ENCODE results near the gene EMILIN1.
A peak's percentile ranks its signal among the peaks of the same experiment; 100 is the strongest.

DNA sequence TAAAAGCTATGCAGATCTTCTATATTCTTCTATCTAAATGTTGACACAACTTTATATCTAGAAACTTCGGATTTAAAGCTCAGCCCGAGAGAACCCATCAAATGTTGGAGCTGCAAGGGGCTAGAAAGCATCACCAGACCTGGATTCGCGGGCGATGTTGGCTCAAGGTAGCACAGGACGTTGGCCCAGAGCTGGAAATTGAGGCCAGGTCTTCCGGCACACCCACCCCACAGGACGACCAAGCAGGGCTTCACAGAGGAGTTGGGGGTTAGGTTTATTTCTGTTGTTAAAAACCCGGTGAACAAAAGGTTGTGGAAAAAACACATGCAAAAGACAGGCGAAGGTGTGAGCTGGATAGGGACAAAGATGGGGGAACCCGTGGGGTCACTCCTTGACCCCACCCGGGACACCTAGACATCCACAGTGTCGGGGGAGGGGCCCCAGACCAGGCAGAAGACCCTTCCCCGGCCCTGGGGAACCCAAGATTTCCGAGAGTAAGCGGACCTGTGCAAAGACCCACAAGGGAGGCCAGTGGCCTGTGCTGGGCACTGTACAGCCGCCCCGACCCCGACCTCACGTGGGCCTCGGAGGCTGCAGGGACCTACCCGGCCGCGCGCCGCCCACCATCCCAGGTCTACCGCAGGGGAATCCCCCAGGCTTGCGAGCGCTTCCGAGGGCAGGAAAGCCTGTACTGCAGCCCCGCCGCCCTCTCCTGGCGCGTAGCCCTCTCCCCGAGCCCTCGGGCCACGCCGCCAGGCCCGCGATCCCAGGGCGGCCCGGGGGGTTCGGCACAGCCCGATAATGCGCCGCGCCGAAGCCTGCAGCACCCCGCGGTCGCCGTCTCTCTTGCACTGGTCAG, 28.8 kb upstream of the EMILIN1 start:
- TF ChIP-seq POLR2AphosphoS5 (IDR thresholded peaks at IDR 0.05; ENCODE audit: low read depth) (0 out of 2 replicates have a peak, but pooled peaks have one; percentile 7), EZH2 (IDR thresholded peaks at IDR 0.05; ENCODE audit: low read depth, unreplicated experiment) (no peak), CREB1 (CRISPR knock-in tag; IDR thresholded peaks at IDR 0.05; ENCODE audit: low read depth) (no peak)
- TF ChIP-seq, protein P1, sequence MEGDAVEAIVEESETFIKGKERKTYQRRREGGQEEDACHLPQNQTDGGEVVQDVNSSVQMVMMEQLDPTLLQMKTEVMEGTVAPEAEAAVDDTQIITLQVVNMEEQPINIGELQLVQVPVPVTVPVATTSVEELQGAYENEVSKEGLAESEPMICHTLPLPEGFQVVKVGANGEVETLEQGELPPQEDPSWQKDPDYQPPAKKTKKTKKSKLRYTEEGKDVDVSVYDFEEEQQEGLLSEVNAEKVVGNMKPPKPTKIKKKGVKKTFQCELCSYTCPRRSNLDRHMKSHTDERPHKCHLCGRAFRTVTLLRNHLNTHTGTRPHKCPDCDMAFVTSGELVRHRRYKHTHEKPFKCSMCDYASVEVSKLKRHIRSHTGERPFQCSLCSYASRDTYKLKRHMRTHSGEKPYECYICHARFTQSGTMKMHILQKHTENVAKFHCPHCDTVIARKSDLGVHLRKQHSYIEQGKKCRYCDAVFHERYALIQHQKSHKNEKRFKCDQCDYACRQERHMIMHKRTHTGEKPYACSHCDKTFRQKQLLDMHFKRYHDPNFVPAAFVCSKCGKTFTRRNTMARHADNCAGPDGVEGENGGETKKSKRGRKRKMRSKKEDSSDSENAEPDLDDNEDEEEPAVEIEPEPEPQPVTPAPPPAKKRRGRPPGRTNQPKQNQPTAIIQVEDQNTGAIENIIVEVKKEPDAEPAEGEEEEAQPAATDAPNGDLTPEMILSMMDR (conservative IDR thresholded peaks at IDR 0.05; ENCODE audit: low read depth in 2 of 2) = no peak

Data from GM23338 (cell line).